HG02884 (cell line): ENCODE measurements around the gene MORF4L1.
"Not testable (repeated sequence)": the region's sequence is repeated elsewhere in the genome, so short reads cannot be mapped to it uniquely, and the experiment has no call there.

Source experiments
- ATAC-seq: cut with Tn5 transposase; IDR thresholded peaks from one replicate; pipeline ENCODE4 v1.9.1; 2021; ENCODE audit warnings: mild to moderate bottlenecking, moderate library complexity; ENCODE audit not compliant: unreplicated experiment

The MORF4L1 gene

GRCh38 chr15:78923480-78924360 lies 51.0 kb downstream of the MORF4L1 start:
- no peak for ATAC-seq

- no peak for ATAC-seq
Measured at GRCh38 chr15:78925076-78925624, 52.5 kb downstream of the MORF4L1 start.

- ATAC-seq = no peak
Measured at GRCh38 chr15:78925956-78926743, 53.5 kb downstream of the MORF4L1 start.

GRCh38 chr15:78927077-78927790 lies 54.5 kb downstream of the MORF4L1 start:
- ATAC-seq = no peak

GRCh38 chr15:78928176-78928575 lies 55.5 kb downstream of the MORF4L1 start:
- ATAC-seq = not testable (repeated sequence)

GRCh38 chr15:78928616-78929093 lies 56.0 kb downstream of the MORF4L1 start:
- ATAC-seq = no peak

GRCh38 chr15:78929536-78930264 lies 57.0 kb downstream of the MORF4L1 start:
- ATAC-seq = no peak

GRCh38 chr15:78930577-78931388 lies 58.1 kb downstream of the MORF4L1 start:
- ATAC-seq = no peak

GRCh38 chr15:78931439-78932257 lies 59.0 kb downstream of the MORF4L1 start:
- no peak for ATAC-seq

GRCh38 chr15:78932258-78932808 lies 59.6 kb downstream of the MORF4L1 start:
- no peak for ATAC-seq

GRCh38 chr15:78933187-78933822 lies 60.6 kb downstream of the MORF4L1 start:
- no peak for ATAC-seq

- no peak for ATAC-seq
Measured at GRCh38 chr15:78933823-78934654, 61.3 kb downstream of the MORF4L1 start.

GRCh38 chr15:78934655-78935023 lies 61.9 kb downstream of the MORF4L1 start:
- no peak for ATAC-seq

GRCh38 chr15:78937132-78937739 lies 64.5 kb downstream of the MORF4L1 start:
- ATAC-seq = no peak

- ATAC-seq = peak; percentile 68
Measured at GRCh38 chr15:78938658-78939488, 66.2 kb downstream of the MORF4L1 start.

- no peak for ATAC-seq
Measured at GRCh38 chr15:78942741-78943140, 70.1 kb downstream of the MORF4L1 start.
